Amniotic epithelial cell (primary cell): ENCODE data around the gene PBXIP1.
"Not testable (repeated sequence)": the region's sequence is repeated elsewhere in the genome, so short reads cannot be mapped to it uniquely, and the experiment has no call there.

Experiments
- DNase-seq: peaks from one replicate; pipeline ENCODE4 v3.0.0-alpha.2; 2010; ENCODE audit warnings: low read depth

Gene PBXIP1

DNA sequence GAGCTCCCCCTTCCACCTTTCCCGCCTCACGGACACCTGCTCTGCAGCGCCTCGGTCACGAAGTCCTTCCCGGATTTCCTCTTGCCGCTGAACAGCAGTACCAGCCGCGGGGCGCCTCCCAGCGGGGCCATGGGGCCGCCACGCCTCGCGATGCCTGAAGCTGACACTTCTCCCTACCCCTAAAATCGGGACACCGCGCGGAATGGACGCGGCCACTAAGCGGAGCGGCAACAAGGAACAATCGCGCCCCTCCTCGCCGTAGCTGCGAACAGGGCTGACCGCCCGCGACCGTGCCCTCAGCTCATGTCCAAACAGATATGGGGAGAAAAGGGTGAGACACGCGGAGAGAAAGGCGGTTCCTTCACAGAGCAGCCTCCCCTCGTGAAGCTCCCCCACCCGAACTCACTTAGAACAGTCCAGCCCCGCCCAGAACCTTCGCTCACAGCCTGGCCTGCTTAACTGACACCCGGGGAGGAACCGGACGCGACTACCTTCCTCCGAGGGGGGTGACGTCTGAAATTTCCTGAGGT lies 19.3 kb downstream of the PBXIP1 start, which contains the start of gene PMVK:
Gene PMVK, minus strand, starts transcription at position 165 of the 530 bp plus-strand sequence. Its CDS starts 34 bp downstream, at position 131.
- peak; percentile 95 for DNase-seq

DNA sequence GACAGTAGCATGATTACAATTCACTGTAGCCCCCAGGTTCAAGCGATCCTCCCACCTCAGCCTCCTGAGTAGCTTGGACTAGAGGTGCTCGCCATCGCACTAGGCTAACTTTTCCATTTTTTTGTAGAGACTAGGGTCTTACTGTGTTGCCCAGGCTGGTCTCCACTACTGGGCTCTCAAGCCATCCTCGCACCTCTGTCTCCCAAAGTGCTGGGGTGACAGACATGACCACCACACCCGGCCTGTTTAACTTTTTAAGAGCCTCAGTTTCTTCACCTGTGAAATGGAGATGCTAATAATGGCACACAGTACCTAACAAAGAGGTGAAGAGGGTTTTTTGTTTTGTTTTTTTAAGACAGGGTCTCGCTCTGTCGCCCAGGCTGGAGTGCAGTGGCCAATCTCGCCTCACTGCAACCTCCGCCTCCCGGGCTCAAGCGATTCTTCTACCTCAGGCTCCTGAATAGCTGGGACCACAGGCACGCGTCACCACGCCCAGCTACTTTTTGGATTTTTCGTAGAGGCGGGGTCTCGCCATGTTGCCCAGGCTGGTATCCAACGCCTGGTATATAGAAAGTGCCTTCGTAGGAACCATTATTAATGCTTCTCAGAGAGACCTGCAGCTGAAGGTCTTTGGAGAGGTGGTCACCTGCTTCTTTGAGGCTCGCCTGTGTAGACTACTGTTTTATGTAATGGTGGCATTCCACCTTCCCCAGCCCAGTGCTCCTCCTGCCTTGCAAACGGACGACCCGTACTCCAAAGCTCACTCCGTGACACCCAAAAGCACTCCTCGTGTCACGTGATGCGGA lies 19.9 kb downstream of the PBXIP1 start:
- no peak for DNase-seq

DNA sequence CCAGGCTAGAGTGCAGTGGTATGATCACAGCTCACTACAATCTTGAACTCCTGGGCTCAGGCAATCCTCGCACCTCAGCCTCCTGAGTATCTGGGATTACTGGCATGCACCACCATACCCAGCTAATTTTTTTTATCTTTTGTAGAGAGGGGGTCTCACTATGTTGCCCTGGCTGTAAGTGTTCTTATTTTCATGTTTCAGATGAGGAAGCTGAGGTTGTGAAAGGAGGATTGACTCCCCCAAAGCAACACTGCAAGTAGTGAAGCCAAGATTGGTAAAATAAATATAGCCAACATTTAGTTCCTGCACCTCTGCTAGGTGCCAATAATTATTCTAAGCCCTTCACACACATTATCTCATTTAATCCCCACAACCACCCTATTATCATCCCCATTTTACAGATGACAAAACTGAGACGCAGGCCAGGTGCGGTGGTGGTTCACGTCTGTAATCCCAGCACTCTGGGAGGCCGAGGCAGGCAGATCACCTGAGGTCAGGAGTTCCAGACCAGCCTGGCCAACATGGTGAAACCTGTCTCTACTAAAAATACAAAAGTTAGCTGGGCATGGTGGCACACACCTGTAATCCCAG lies 21.4 kb downstream of the PBXIP1 start:
- no peak for DNase-seq

DNA sequence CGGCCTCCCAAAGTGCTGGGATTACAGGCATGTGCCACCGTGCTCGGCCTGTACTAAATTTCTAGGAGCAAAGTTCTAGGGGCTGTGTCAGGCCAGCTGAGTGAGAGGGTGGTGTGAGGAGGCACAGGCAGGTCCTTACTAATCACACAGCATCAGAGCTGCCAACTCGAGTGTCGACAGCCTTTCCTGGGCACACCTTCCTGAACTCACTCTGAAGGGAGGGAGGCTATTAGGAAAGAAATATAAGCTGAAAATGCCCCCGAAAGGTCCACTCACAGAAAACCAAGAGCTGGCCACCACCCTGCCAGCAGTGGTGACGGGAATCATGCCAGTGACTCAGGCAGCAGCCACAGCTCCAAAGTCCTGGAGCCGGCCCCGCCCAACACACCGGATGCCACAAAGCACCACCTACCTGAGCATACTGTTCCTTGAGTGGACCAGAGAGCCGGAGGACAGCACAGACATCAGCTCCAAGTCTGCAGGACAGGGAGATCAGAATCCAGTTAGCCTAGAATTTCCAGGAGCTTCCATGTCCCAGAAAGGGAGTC lies 23.9 kb downstream of the PBXIP1 start:
- no peak for DNase-seq

DNA sequence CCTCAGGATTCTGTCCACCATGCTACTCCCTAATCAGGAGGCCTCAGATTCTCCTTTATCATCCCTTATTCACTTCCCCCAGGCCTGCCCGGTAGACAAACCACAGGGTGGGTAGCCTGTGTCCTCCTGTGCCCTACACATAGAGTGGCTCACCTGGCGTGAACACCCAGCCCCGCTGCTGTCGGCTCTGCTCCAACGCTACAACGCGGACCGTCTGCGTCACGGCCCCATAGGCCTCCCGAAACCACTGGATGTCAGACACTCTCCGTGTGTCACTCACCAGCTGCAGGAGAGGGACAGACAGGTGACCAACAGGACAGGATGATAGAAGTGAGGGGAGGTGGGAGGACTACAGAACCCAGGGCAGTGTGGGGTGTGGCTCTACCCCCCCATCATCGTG lies 29.7 kb downstream of the PBXIP1 start:
- DNase-seq: no peak

DNA sequence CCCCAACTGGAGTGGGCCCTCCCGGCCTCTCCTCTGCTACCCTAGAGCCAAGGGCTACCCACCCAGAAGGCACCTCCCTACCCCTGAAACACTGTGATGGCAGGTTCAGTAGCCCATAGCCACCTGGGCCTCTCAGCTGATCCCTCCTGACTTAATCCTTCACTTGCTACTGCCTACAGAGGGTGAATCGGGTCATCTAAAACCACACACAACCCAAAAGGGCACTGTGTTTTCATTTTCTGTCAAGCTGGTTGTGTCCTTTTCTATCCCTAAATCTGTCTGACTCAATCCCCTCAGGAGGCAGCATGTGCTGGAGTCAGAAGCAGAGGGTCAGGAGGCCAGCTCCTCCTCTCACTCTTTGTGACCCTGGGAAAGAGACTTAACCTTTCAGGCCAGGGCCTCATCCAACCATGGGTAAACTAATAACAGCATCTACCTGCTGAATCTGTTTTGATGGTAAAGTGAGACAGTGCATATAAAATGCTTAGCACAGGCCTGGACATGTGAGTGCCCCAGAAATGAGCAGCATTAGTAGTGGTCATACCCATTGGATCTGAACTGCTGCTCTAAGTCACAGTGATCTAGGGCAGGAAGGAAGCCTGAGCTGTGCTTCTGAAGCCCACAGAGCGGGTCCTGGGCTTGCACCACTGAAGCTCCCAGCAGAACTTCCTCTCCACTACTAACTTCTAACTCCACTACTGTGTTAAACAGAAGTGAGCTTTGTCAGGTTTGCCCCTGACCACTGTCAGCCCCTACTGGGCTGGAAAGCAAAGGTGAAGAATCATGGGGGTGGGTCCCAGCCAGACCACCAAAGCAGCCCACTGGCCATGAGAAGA lies 30.3 kb downstream of the PBXIP1 start:
- no peak for DNase-seq

DNA sequence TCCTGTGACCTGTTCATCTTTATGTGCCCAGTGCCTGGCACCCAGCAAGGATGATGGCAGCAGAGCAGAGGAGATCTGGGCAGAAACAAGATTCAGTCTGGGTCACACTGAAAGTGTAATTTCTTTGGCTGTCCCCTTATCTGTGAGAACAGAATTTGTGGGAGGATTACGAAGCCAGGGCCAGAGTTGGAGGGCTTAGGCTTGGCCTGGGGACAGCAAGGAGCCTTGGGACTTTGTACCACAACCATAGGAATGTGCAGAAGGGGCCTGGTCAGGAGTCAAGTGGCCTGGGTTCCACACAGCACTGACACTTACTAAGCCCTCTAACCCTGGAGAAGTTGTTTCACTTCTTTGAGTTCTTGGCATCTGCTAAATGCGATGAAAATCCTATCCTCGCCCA lies 32.2 kb downstream of the PBXIP1 start:
- no peak for DNase-seq

DNA sequence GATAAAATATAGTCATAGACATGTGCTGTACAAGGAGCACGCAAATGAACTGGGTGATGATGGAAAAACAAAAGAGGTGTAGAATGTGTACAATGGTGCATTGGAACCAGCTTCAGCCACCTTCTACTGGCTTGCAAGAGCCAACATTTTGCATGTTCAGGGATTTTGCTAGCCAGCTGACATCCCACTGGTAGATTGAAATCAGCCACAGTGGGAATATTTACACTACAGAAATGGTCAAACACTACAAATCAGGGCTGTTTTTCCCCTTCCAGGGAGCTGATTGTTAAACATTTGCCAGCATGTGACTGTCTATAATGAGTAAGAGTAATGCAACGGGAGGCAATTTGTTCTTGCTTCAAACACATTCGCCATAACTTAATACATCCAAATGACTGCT lies 42.6 kb downstream of the PBXIP1 start:
- DNase-seq: no peak

DNA sequence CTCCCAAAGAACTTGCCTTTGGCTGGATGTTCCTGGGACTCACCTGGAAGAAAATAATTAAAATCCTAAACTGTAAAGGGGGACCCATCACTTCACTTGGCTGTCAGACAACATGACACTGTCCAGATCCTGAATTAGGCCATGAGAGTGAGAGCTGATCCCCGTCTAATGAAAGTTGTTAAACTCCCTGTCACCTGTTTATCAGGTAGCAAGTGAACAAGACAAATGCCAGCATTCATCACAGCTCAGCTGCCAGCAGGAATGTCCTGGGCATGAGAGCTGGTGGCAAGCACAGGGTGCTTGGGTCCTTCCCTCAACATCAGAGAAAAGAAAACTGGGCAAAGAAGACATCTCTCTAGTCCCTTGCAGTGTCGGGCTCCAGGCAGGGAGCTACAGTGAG lies 43.1 kb downstream of the PBXIP1 start:
- no peak for DNase-seq

DNA sequence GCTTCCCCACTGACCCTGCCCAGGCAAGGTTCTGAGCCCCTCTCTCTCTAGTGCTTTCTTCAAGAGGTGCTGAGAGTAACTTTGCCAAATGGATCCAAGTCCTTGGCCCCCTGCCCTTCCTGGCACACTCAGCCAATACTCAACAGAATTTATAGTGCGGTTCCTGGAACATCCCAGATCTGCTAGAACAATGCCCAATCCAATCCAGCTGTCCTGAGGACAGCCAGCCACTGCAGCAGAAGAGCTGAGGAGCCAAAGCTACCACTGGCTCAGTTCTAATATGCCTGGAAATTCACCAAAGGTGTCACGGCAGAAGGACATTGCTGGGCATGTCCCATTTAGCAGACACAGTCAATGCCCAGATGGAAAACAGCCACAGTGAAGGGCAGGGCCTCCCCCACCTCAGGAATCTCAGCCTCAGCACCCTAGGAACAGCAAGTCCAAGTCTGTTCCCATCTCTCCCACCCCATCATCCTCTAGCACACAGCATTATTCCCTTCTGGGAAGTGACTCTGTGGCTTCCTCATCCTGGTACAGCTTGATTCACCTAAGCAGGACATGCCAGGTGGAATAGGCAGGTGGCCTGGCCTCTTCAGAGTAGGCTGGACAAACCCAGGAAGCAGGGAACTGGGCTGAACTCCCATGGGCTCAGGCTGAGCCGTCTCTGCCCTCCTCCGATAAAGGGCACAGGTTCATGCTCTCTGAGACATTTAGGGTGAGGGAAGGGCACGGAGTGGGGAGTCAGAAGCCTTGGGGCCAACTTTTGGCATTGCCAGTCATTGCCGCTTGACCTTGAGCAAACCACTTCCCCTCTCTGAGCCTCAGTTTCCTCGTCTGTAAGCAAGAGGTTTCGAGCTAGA lies 44.0 kb downstream of the PBXIP1 start:
- DNase-seq: no peak

DNA sequence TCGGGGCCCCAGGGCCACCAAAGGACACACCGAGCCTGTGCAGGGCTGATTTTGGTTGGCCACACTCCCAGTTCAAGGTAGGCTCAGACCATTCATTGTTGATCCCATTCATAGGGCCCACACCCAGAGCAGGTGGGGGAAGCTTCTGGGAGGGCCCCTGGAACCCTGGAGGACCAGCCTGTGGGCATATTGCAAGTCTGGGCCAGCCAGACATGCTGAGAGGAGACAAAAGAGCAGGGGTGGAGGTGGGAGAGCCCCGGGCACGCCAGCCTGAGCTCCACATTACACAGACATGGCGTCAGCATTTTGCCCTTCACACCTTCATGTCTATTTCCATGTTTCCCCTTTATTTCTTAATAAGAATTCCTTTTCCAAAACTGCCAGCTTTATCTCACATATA lies 45.0 kb downstream of the PBXIP1 start:
- DNase-seq: no peak

DNA sequence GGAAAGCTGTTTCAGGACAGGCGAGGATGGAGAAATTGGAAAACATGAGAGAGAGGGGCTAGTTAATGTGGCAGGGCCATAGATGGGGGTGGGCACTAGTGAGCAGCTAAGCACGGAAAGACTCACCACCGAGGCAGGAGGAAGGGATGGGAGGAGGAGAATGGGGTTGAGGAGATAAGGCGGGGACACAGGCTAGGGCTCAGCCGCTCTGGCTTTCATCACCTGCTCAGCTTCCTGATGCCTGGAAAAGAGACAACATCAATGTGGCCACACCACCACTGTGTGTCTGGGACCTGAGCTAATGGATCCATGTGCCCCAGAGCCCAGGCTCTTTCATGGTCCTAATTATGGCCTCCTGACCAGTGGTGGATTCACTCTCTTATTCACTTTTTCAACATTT lies 47.0 kb downstream of the PBXIP1 start:
- DNase-seq: no peak

DNA sequence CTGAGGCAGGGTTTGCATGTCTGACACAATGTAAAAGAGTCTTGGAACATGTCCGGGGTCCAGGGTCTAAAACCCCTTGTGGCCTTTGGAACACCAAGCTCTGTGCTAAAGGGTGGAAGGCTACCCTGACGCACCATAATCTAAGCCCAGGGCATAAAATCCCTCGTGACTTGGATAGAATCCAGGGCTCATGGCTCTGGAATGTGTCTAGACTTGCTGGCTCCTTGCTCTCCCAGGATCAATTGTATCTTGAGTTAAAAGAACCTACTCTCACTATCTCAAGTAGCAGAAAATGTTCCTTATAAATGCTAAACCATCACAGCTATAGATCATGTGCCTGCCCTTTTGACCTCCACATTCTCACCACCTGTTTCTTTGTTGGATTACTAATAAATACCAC lies 47.8 kb downstream of the PBXIP1 start:
- not testable (repeated sequence) for DNase-seq

DNA sequence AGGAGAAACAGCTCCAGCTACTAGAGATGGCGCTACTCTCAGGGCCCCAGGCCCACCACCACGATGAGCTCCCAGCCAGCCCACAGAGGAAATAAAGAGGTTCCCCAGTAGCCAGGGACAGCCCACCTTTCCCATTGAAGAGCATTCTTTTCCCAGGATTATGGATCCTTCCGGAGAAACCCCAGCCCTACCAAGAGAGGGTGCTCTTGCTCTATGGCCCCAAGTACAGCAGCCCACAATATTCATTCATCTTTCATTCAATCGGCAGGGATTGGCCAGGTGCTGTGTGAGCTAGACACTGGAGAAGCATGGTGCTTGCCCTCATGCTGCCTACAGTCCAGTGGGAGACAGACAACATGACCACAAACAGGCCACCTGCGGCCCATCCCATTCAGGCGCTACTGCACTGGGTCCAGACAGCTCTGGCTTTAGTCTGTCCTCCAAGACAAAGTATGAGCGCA lies 49.2 kb downstream of the PBXIP1 start:
- peak; percentile 14 for DNase-seq

DNA sequence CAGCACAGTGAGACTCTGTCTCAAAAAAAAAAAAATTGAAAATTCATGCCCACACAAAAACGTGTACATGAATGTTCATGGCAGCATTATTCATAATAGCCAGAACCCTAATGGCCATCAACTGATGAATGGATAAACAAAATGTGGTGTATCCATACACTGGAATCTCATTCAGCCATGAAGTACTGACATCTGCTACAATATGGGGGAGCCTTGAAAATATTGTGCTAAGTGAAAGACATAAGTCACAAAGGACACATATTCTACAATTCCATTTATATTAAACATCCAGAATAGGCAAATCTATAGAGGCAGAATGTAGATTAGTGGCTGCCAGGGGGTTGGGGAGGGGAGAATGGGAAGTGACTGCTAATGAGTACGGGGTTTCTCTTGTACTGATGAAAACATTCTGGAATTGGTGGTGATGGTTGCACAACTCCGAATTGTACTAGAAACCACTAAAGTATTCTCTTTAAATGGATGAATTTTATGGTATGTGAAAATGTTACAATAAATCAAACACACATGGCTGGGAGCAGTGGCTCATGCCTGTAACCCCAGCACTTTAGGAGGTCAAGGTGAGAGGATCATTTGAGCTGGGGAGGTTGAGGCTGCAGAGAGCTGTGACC lies 52.8 kb downstream of the PBXIP1 start:
- DNase-seq: no peak

DNA sequence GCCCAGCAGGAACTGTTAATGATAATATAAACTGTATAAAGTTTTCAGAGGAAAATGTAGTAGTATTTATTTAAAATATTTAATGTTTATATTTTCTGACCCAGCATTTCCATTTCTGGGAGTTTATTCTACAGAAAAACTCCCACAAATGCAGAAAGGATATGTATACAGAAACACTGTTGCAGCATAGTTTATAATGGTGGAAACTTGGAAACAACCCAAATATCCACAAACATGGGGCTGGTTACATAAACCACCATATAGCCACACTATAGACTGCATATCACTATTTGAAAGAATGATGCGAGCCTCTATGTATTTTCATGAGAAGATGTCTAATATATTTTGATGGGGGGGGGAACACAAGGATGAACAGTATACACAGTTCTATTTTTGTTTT lies 54.3 kb downstream of the PBXIP1 start:
- no peak for DNase-seq

DNA sequence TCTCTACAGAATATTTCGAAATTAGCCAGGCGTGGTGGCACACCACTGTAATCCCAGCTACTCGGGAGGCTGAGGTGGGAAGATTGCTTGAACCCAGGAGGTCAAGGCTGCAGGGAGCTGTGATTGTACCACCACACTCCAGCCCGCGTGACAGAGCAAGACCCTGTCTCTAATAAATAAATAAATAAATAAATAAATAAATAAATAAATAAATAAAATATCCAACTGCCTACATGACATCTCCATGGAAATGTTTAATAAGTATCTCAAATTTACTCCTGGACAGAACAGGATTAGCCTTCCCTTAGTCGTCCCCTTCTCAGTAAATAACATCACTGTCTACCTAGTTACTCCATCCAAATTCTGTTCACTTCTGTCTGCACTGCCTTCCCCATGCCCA lies 56.9 kb downstream of the PBXIP1 start:
- no peak for DNase-seq

DNA sequence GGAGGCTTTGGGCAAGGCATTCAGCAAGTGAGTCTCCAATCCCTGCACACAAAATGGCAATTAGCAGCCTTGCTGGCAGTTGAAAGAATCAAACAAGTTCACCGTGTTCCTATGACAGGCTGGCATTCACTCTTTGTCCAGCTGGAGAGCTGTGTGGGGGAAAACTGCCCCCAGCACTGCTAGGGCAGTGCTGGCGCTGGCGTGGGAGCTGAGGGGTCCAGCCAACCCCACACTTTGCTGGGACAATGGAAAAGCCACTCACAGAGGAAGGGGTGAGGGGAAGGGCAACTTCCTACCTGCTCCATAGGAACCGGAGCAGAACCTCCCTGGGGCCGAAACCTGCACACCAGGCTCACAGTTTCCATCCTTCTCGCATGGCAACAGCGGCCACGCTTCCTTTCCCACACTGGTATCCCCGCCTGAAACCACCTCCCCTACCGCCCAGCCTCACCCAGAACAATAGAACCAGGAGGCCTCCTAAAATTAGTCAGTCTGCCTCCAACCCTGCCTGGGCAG lies 59.1 kb downstream of the PBXIP1 start:
- no peak for DNase-seq

DNA sequence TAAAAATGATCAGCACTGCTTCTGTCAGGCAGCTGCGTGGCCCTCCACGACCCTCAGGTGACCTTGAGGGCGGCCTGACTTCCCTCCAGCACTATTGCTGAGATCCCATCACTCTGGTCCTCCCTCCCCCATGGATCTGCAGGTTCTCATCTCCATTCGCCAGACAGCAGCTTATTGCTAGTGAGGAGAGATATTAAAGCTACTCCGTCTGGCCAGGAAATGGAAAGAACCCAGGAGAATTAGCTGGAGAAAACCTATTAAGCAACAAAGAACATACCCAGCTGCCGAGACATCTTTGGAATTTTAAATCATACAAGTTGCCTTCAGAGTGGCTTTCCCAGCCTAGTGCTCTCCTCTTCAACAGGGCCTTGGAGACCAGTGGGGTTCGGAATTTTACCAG lies 60.1 kb downstream of the PBXIP1 start:
- no peak for DNase-seq
